OCI-LY7 (cell line): ENCODE data around the gene ZNF667. TPM values are rescaled to one million over a fixed set of nuclear protein-coding genes. Genes with fewer than 3 reads are reported as not detected.

Experiments
- BruUV-seq: library from RNA; stranded (reverse); fragments of 400-500 nt; replicated peaks from 2 replicates; lab custom pipeline; 2021; lab: Mats Ljungman, UMichigan
- CTCF ChIA-PET: fragments of 300-600 bp; sonication (Branson Sonifier 250); formaldehyde crosslinking; loops from one replicate; lab custom pipeline; 2022; ENCODE audit warnings: antibody characterized with exemption; ENCODE audit not compliant: unreplicated experiment; lab: Charles Lee
- POLR2A ChIA-PET: fragments of 300-600 bp; sonication (Branson Sonifier 250); formaldehyde crosslinking; loops from one replicate; lab custom pipeline; 2022; ENCODE audit warnings: antibody characterized with exemption; lab: Charles Lee
- DNase-seq: peaks from one replicate; pipeline ENCODE4 v3.0.0-alpha.2; 2015; ENCODE audit warnings: low spot score
- H2AFZ ChIP-seq: fragments of 200-600 bp; sonication (generic), shearing (Covaris generic); 2 replicates; pipeline ENCODE4 v1.6.1; 2014; ENCODE audit warnings: mild to moderate bottlenecking, antibody characterized with exemption, low read length, moderate library complexity
- H3K27ac ChIP-seq: fragments of 200-600 bp; sonication (generic); 2 replicates; pipeline ENCODE4 v1.5.1; 2014; ENCODE audit warnings: mixed run types, low read depth, mild to moderate bottlenecking, moderate library complexity, low read length, inconsistent platforms; ENCODE audit not compliant: poor library complexity, severe bottlenecking
- H3K36me3 ChIP-seq: fragments of 200-600 bp; sonication (generic); 2 replicates; pipeline ENCODE4 v1.6.1; 2014; ENCODE audit warnings: mild to moderate bottlenecking, antibody characterized with exemption, low read length, moderate library complexity, mixed read lengths; ENCODE audit not compliant: insufficient read depth
- H3K4me1 ChIP-seq: fragments of 200-600 bp; sonication (generic); 2 replicates; pipeline ENCODE4 v1.5.1; 2014; ENCODE audit warnings: mild to moderate bottlenecking, low read length; ENCODE audit not compliant: insufficient read depth, poor library complexity, severe bottlenecking
- H3K4me2 ChIP-seq: fragments of 200-600 bp; sonication (generic); 2 replicates; pipeline ENCODE4 v1.6.1; 2014; ENCODE audit warnings: mild to moderate bottlenecking, low read length
- H3K4me3 ChIP-seq: fragments of 200-600 bp; sonication (generic); 2 replicates; pipeline ENCODE4 v1.5.1; 2014; ENCODE audit warnings: mild to moderate bottlenecking, low read depth, low read length; ENCODE audit not compliant: poor library complexity, severe bottlenecking
- H3K79me2 ChIP-seq: fragments of 200-600 bp; sonication (generic); 2 replicates; pipeline ENCODE4 v1.6.1; 2016; ENCODE audit warnings: low read depth, mild to moderate bottlenecking, low read length, moderate library complexity, mixed read lengths; ENCODE audit not compliant: insufficient read depth
- H3K9me2 ChIP-seq: fragments of 200-600 bp; sonication (generic); 2 replicates; pipeline ENCODE4 v1.6.1; 2016; ENCODE audit warnings: mild to moderate bottlenecking, low read length, mixed read lengths; ENCODE audit not compliant: insufficient read depth
- H3K9me3 ChIP-seq: fragments of 200-600 bp; sonication (generic); 2 replicates; pipeline ENCODE4 v1.6.1; 2014; ENCODE audit warnings: mild to moderate bottlenecking, mixed run types, low read length, mixed read lengths
- H4K20me1 ChIP-seq: fragments of 200-600 bp; sonication (generic); 2 replicates; pipeline ENCODE4 v1.6.1; 2014; ENCODE audit warnings: mild to moderate bottlenecking, antibody characterized with exemption, low read length, moderate library complexity, mixed read lengths; ENCODE audit not compliant: insufficient read depth
- CTCF ChIP-seq: fragments of 200-600 bp; sonication (generic); conservative IDR thresholded peaks from 2 replicates; pipeline ENCODE4 v1.5.1; 2014; ENCODE audit warnings: mild to moderate bottlenecking, antibody characterized with exemption, low read length, moderate library complexity, mixed read lengths
- EZH2phosphoT487 ChIP-seq: fragments of 200-600 bp; sonication (generic); IDR thresholded peaks from 2 replicates; pipeline ENCODE4 v1.6.1; 2018; ENCODE audit warnings: low read depth, borderline replicate concordance, mild to moderate bottlenecking, mixed run types, antibody characterized with exemption, low read length, moderate library complexity, mixed read lengths
- intact Hi-C: fragments of 100-400 bp; cut with micrococcal nuclease; formaldehyde crosslinking; loops from one replicate; pipeline ENCODE4 v1.10.0; 2022; ENCODE audit not compliant: unreplicated experiment
- total RNA-seq, 2 experiments: library from RNA; depleted of rRNA in 1 of 2; stranded (reverse); fragments of >200 nt in 1 of 2; shearing (Covaris generic) in 1 of 2; gene quantifications; 2 replicates each; pipeline ENCODE4 v1.2.3, GENCODE V29; 2014 to 2022

The ZNF667 gene
- total RNA-seq, 2 experiments from 2014 or later: not detected

GRCh38 chr19:56491399-56491798 is 14.3 kb upstream of the ZNF667 start:
- ChIA-PET POLR2A (no interaction called here), CTCF (no interaction called here)
- no peak for DNase-seq
- Histone ChIP-seq H3K4me2 (no peak overlapping the region), H4K20me1 (no peaks in the 10 kb centered on the region), H3K9me2 (no peaks in the 10 kb centered on the region), H3K4me3 (no peak overlapping the region), H3K4me1 (no peaks in the 10 kb centered on the region), H2AFZ (no peak overlapping the region), H3K36me3 (no peaks in the 10 kb centered on the region), H3K79me2 (no peaks in the 10 kb centered on the region), H3K9me3 (no peaks in the 10 kb centered on the region), H3K27ac (no peak overlapping the region)
- intact Hi-C loops: no loop called here
- BruUV-seq: no TSS peak
- no peak for TF ChIP-seq EZH2phosphoT487

- Histone ChIP-seq H3K4me3 (no peak overlapping the region), H3K9me3 (no peaks in the 10 kb centered on the region), H3K36me3 (no peaks in the 10 kb centered on the region), H2AFZ (no peak overlapping the region), H3K9me2 (no peaks in the 10 kb centered on the region), H3K4me1 (no peaks in the 10 kb centered on the region), H3K27ac (no peak overlapping the region), H3K79me2 (no peaks in the 10 kb centered on the region), H4K20me1 (no peaks in the 10 kb centered on the region), H3K4me2 (no peak overlapping the region)
- no TSS peak for BruUV-seq
- DNase-seq: no peak
- TF ChIP-seq EZH2phosphoT487 (no peak), CTCF (no peak)
- POLR2A ChIA-PET: no interaction called here
- CTCF ChIA-PET: no interaction called here
- intact Hi-C loops: no loop called here
These were observed 539 bp upstream of the ZNF667 start for GRCh38 chr19:56477429-56478338.

DNA sequence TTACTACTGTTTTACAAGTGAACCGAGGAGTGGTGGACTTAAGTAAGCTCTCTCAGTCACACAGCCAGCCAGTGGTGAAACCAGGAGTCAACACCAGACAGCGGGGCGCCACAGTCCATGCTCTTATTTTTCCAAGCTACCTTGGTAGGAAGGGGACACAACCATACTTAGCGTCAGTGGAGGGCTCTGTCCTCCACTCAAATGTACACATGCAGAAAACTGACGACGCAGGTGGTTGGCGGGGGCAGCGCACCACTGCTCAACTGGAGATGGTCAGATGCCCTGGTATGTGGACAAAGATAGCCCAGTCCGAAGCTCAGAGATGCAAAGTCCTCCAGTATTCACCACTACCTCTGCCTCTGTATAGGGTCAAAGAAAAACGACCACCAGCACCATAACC is 1.1 kb downstream of the ZNF667 start:
- intact Hi-C loops: no loop called here
- POLR2A ChIA-PET: no interaction called here

More for the DNA sequence above, 1.1 kb downstream of the ZNF667 start:
- Histone ChIP-seq H3K79me2 (no peaks in the 10 kb centered on the region), H3K4me2 (no peak overlapping the region), H4K20me1 (no peaks in the 10 kb centered on the region), H3K4me3 (no peak overlapping the region), H3K36me3 (no peaks in the 10 kb centered on the region), H3K9me3 (no peaks in the 10 kb centered on the region), H3K9me2 (no peaks in the 10 kb centered on the region), H3K27ac (no peak overlapping the region), H2AFZ (no peak overlapping the region), H3K4me1 (no peaks in the 10 kb centered on the region)
- DNase-seq: no peak
- no peak for TF ChIP-seq EZH2phosphoT487
- TF ChIP-seq CTCF: no peak
- CTCF ChIA-PET: no interaction called here
- no TSS peak for BruUV-seq
